K562 (cell line): Measurements from ENCODE around the gene CPSF2. TPM values are rescaled to one million over a fixed set of nuclear protein-coding genes. Genes with fewer than 3 reads are reported as not detected.

Experiments used
- BRD9 ChIP-seq: fragments of 450-650 bp; IDR thresholded peaks from 2 replicates; pipeline ENCODE4 v1.6.1; 2018; ENCODE audit warnings: low read depth; ENCODE audit not compliant: partially characterized antibody
- CLOCK ChIP-seq: fragments of 250-450 bp; sonication (Bioruptor Pico); IDR thresholded peaks from 2 replicates; pipeline ENCODE4 v1.4.0; 2020; ENCODE audit warnings: mild to moderate bottlenecking, moderate library complexity, borderline replicate concordance
- HEY1 ChIP-seq: fragments of 250-450 bp; sonication (Bioruptor Pico); IDR thresholded peaks from 2 replicates; pipeline ENCODE4 v1.5.0; 2020; ENCODE audit warnings: mild to moderate bottlenecking, moderate library complexity, borderline replicate concordance
- MCM7 ChIP-seq, 2 experiments: fragments of 450-650 bp; IDR thresholded peaks; 2 replicates each; pipeline ENCODE4 v1.6.1; 2016 to 2018
- TBP ChIP-seq: optimal IDR thresholded peaks from 2 replicates; pipeline ENCODE3; 2011; ENCODE audit warnings: low read depth, low read length, improper control_type of control experiment
- ZBTB49 ChIP-seq: sonication (generic); formaldehyde crosslinking; IDR thresholded peaks from 2 replicates; pipeline ENCODE4 v1.8.0; 2022; ENCODE audit warnings: missing genetic modification reagents, mild to moderate bottlenecking, borderline replicate concordance
- ZFP1 ChIP-seq: fragments of 450-650 bp; formaldehyde crosslinking; IDR thresholded peaks from 2 replicates; pipeline ENCODE4 v1.4.0; 2020; ENCODE audit warnings: mild to moderate bottlenecking, mixed read lengths
- ZNF324 ChIP-seq: fragments of 250-450 bp; sonication (Bioruptor Pico); IDR thresholded peaks from 2 replicates; pipeline ENCODE4 v1.4.0; 2020; ENCODE audit warnings: mild to moderate bottlenecking
- ZNF583 ChIP-seq: fragments of 250-450 bp; sonication (Bioruptor Pico); IDR thresholded peaks from 2 replicates; pipeline ENCODE4 v1.4.0; 2020
- polyA plus RNA-seq, 8 experiments: library from polyadenylated mRNA; depleted of rRNA in 4 of 8; stranded (reverse) in 5 of 8; unstranded in 3 of 8; fragments of >200 nt; fragmentation: Nextera tagmentation in 2 of 8; fragmentation: Illumina TruSeq in 1 of 8; extraction: Ambion mirVana in 2 of 8; extraction: Trizol in 1 of 8; gene quantifications; 2 replicates each; pipeline versions ENCODE4 v1.2.1 to v1.2.3, GENCODE V29; 2011 to 2014; ENCODE audit warnings: inconsistent platforms in 1 of 8, missing spikeins in 1 of 8
- total RNA-seq, 7 experiments: library from RNA; depleted of rRNA in 6 of 7; stranded (reverse); fragments of >200 nt in 6 of 7; fragmentation: Illumina TruSeq in 2 of 7; extraction: Trizol in 2 of 7; gene quantifications; 2 replicates each; pipeline versions ENCODE4 v1.2.1 to v1.2.3, GENCODE V29; 2011 to 2021; ENCODE audit warnings: low replicate concordance in 1 of 7
- TF ChIP-seq, protein P1 (sequence below), 2 experiments: fragments of 450-650 bp; formaldehyde crosslinking in 1 of 2; IDR thresholded peaks; 2 replicates each; pipeline versions ENCODE4 v1.4.0 to v1.6.1; 2014 to 2020; ENCODE audit warnings: mild to moderate bottlenecking in 2 of 2, borderline replicate concordance in 1 of 2, low read depth in 1 of 2

CPSF2 gene
- total and polyA plus RNA-seq, 9 of the 15 experiments (the other 6 are each of a cell fraction or from before 2014, with no cell fraction given) = 20.8 to 71.3 (median 49.0) TPM

DNA sequence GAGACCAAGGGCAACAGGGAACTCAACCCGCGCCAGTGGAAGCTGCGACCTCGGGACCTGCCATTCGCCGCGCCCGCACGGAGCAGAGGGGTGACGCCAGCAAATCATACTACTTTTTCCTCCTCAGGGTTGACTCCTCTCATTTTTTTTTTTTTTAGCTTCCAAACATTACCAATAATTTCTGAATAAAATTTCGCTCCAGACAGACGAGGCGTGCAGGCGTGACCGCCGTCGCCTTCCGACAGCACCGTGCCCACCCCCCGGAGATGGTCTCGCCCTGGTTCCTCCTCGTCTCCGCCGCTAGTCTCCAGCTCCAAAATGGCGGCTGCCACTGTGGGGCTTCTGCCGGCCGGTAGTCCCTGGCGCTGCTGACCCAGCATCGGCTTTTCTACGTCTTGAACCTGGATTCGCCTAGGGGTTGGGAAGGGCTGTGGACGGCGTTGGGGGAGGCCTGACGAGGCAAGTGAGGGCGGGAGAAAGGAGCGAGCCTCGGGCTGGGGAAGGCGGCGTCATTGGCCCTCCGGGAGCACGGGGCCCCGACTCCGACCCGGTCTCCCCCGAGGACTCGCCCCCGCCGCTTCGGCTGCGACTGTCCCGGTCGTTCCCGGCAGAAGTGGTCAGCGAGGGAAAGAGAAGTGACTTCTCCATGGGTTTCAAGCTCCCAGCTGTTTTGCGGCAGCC is at the start of gene CPSF2, which contains the start of gene NDUFB1 (continued):
- TF ChIP-seq, protein P1, sequence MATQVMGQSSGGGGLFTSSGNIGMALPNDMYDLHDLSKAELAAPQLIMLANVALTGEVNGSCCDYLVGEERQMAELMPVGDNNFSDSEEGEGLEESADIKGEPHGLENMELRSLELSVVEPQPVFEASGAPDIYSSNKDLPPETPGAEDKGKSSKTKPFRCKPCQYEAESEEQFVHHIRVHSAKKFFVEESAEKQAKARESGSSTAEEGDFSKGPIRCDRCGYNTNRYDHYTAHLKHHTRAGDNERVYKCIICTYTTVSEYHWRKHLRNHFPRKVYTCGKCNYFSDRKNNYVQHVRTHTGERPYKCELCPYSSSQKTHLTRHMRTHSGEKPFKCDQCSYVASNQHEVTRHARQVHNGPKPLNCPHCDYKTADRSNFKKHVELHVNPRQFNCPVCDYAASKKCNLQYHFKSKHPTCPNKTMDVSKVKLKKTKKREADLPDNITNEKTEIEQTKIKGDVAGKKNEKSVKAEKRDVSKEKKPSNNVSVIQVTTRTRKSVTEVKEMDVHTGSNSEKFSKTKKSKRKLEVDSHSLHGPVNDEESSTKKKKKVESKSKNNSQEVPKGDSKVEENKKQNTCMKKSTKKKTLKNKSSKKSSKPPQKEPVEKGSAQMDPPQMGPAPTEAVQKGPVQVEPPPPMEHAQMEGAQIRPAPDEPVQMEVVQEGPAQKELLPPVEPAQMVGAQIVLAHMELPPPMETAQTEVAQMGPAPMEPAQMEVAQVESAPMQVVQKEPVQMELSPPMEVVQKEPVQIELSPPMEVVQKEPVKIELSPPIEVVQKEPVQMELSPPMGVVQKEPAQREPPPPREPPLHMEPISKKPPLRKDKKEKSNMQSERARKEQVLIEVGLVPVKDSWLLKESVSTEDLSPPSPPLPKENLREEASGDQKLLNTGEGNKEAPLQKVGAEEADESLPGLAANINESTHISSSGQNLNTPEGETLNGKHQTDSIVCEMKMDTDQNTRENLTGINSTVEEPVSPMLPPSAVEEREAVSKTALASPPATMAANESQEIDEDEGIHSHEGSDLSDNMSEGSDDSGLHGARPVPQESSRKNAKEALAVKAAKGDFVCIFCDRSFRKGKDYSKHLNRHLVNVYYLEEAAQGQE (IDR thresholded peaks at IDR 0.05; ENCODE audit: borderline replicate concordance) = no peak
- TF ChIP-seq, protein P1 (CRISPR knock-in tag; IDR thresholded peaks at IDR 0.05; ENCODE audit: low read depth) = no peak
- no peak for TF ChIP-seq ZNF324 (CRISPR knock-in tag)
- TF ChIP-seq ZNF583 (CRISPR knock-in tag) = no peak
- no peak for TF ChIP-seq HEY1
- TF ChIP-seq TBP = peak; percentile 94
- no peak for TF ChIP-seq CLOCK (CRISPR knock-in tag)
- TF ChIP-seq MCM7 (IDR thresholded peaks at IDR 0.05) = no peak
- TF ChIP-seq BRD9 = peak; percentile 32
- TF ChIP-seq ZFP1 = no peak
- no peak for TF ChIP-seq ZBTB49 (CRISPR knock-in tag)
